Measurements from ENCODE around the gene GH2.
"Not testable (repeated sequence)": the region's sequence is repeated elsewhere in the genome, so short reads cannot be mapped to it uniquely, and the experiment has no call there.

The GH2 gene

GRCh38 chr17:63871646-63872365, 9.9 kb downstream of the GH2 start:
- not testable (repeated sequence) for DNase-seq

DNA sequence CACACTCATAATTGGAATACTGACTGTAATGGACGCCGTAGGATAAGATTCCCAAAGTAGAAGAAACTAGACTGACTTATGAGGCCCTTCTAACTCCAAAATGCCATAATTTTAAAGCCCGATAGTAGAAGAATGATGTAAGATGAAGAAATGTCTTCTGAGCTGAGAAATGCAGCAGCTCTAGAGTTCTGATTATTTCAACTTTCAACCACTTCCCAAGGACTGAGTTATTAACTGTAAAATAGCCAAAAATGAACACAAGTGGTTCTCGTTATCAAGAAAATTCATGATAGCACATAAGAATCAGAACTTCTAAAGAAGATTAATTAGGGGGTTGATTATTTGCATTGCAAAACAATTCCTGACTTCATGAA, 11.5 kb downstream of the GH2 start:
- DNase-seq: not testable (repeated sequence)

DNA sequence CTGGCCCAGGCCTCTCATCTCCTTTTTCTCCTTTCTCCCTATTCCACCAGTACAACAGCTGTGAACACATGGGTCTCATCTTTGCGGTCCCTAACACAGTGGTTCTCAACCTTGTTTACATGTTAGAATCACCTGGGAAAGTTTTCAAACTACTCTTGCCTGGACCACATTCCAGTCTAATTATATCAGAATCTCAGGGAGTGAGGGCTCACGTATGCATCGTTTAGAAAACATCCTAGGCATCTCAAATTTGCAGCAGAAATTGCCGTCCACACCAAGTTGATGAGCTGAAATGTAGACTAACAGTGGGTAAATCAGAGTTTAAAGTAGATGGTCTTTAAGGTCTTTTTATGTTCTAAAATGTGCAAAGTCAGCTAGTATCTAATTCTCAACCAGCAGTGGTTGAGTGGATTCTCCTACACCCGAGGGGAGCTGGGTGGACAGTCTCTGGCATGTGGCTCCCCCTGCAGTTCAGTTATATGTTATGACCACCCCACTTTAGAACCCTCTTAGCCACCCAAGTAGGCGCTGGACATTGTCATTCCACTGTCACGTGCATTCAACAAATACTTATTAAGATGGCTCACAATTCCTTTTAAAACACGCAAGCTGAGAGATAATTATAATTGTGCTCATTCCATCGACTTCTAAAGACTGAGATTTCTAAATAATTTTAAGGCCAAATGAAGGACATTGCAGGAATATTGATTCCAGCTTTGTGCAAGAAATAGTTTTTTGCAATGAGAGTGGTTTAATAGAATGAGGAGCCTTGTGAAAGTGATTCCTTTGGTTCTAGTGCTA, 12.1 kb downstream of the GH2 start:
- DNase-seq: not testable (repeated sequence)

- DNase-seq: not testable (repeated sequence)
Observed at GRCh38 chr17:63866625-63867024, 15.1 kb downstream of the GH2 start.

DNA sequence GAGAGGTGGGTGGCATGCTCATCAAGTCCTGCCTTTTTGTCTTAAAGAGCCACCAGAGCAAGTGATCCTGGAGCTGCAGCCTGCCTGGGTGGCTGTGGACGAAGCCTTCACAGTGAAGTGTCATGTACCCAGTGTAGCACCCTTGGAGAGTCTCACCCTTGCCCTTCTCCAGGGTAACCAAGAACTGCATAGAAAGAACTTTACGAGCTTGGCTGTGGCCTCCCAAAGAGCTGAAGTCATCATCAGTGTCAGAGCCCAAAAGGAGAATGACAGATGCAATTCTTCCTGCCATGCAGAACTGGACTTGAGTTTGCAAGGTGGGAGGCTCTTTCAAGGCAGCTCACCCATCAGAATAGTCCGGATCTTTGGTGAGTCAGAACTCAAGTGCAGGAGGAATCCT, 22.5 kb downstream of the GH2 start:
- no peak for DNase-seq

DNA sequence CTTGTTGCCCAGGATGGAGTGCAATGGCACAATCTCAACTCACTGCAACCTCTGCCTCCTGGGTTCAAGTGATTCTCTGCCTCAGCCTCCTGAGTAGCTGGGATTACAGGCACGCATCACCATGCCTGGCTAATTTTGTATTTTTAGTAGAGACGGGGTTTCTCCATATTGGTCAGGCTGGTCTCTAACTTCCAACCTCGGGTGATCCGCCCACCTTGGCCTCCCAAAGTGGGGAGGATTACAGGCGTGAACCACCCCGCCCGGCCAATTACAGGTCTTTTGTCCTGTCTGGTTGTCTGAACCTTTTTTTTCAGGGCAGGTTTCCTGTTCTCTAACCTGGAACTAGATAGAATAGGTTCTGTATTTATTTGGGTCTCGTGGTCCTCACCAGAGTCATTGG, 25.3 kb downstream of the GH2 start:
- not testable (repeated sequence) for DNase-seq

DNA sequence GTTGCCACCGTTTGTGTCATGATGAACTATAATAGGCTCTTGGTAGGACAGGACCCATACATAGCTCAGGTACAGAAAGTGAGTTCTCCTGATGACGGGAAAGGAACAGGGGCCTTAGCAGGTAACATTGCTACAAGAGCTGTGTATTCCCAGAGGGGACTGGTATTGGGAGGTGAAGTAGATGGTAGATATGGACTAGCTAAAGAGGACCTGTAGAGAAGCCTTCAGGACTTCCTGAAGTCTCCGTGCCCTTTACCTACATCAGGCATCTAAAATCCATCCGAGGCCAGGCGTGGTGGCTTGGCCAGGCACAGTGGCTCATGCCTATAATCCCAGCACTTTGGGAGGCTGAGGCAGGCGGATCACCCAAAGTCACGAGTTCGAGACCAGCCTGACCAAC, 26.6 kb downstream of the GH2 start:
- DNase-seq: no peak

GRCh38 chr17:63854709-63855108, 27.0 kb downstream of the GH2 start:
- DNase-seq: no peak

- no peak for DNase-seq
Observed at GRCh38 chr17:63853260-63853659, 28.5 kb downstream of the GH2 start.

DNA sequence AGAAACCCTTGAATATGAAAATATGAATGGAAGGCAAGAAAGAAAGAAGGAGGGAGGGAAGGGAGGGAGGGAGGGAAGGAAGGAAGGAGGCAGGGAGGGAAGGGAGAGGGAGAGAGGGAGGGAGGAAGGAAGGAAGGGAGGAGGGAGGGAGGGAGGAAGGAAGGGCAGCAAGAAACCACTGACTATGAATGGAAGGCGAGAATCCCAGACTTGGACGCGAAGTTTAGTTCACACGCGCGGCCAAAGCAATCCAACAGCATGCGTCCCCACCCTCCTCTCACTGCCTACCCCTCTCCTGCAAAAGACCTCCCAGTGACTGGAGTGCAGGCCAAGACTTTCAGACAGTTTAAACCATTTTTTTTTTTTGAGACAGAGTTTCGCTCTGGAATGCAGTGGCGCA, 31.3 kb downstream of the GH2 start:
- DNase-seq: no peak

- peak; percentile 92 for DNase-seq
Observed at GRCh38 chr17:63848834-63849689, 32.7 kb downstream of the GH2 start.

DNA sequence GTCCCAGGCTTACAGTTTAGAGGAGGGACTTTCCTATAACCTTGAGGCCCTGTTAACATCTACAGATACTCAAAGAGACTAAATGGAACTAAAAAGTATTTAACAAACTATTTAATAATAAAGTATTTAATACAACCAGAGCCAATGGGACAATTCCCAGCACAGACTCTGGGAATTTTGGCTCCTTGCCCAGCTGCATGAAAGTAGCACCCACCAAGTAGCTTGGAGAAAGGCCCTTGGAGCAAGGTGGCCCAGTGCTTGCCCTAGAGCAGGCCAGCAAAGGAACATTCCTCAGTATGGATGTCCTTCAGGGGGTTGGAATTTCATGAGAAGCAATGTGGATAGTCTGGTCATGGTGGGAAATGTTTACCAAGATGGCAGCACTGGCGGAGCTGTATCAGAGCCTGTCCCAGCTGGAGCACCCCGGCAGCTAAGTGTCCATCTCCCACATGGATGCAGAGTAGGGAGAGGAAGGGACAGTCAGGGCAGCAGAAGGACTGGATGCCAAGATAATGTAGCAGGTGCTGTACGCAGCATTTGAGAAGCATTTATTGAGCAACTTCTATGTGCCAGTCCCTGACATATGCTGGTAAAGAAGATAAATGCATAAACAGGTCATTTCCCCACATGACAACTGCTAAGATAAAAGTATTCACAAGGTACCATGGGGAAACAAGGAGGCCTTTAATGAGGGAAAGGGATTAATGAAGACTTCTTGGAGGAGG, 34.1 kb downstream of the GH2 start:
- DNase-seq: no peak

- DNase-seq: no peak
Observed at GRCh38 chr17:63845509-63845908, 36.2 kb downstream of the GH2 start.

DNA sequence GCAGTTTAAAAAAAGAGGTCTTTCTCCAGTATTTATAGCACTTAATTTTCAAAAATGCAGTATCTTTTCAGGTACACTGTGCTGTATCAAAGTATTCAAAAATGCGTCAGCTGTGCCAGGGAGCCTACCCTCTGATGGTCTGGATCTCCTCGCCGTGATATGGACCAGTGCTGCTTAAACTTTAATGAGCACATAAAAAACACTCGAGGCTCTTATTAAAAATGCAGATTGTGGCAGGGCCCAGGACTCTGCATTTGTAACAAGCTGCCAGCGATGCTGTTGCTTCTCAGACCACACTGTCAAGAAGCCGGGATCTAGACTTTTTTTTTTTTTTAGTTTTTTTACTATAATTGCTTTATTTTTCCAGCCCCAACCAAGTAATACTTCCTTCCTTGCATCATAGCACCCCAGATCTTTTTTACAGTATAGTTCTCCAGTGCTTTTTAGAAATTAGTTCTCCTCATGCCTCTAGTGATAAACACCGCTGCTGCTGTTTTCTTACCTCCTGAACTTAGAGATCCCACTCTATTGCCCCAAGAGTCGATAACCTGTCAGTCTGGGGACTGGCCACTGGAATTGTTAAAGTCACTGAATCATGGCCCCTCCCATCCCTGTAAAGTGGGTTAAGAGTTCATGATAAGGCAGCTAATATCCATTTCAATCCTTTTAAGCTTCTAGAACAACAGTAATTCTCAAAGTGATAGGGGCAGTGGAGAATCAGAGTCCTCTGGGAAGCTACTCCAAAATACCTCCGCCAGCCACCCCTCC, 37.6 kb downstream of the GH2 start:
- DNase-seq: no peak

GRCh38 chr17:63843387-63843888, 38.3 kb downstream of the GH2 start:
- peak; percentile 54 for DNase-seq

DNA sequence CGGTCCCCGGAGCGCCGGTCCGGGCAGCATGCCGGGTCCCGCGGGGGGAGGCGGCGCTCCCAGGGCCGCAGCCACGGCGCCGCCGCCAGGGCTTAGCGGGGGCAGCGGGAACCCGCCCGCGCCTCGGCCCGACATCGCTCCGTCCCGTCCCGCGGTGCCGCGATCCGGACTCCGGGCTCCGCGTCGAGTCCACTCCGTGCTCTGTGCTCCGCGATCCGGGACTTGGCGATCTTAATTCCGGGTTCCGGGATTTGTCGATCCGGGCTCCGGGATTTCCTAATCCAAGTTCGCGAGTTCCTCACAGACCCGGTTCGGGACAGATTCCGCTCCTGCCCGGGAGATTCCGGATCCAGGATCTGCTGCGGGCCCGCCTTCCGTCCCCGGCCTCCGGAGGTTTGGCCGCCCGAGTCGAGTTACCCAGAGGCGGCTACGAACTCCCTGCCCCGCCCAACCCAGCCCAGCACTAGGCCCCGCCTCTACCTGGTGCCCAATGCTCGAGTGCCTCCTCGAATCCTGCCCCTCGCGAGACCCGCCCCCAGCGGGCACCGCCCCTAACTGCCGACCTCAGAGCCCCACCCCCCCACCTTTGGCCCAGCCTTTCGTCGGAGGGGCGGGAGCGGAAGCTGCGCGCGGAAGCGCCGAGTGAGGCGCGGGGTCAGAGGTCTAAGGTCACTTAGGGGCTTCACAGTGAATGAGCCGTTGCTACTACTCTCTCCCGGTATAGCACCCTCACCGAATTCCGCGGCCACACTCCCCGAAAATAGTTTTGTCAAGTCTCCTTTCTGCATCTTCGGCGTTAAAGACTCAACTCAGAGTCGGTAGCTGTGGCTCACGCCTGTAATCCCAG, 39.0 kb downstream of the GH2 start, which contains the start of gene SMARCD2:
Gene SMARCD2 (minus strand): TSS at position 146 of the 847 bp plus-strand sequence. CDS start 11 bp downstream, at position 135.
- peak; percentile 99 for DNase-seq

- DNase-seq: peak; percentile 66
Observed at GRCh38 chr17:63842173-63842539, 39.6 kb downstream of the GH2 start.

GRCh38 chr17:63841350-63842172, 40.2 kb downstream of the GH2 start:
- peak; percentile 48 for DNase-seq

- peak; percentile 52 for DNase-seq
Observed at GRCh38 chr17:63840591-63841349, 41.0 kb downstream of the GH2 start.

All from left hindlimb (tissue), 1 donor.